ENCODE measurements around the gene DYRK4.

The DYRK4 gene

GRCh38 chr12:4563336-4563735, 1.3 kb downstream of the DYRK4 start:
- DNase-seq (ENCODE audit: low read depth in 2 of 3, low spot score in 1 of 3) = no peak

- no peak for DNase-seq (ENCODE audit: low read depth in 2 of 3, low spot score in 1 of 3)
These were observed 2.8 kb downstream of the DYRK4 start for GRCh38 chr12:4564818-4565217.

GRCh38 chr12:4566474-4566873, 4.5 kb downstream of the DYRK4 start:
- DNase-seq (ENCODE audit: low read depth in 2 of 3, low spot score in 1 of 3) = no peak

- no peak for DNase-seq (ENCODE audit: low read depth in 2 of 3, low spot score in 1 of 3)
These were observed 5.3 kb downstream of the DYRK4 start for GRCh38 chr12:4567073-4567881.

GRCh38 chr12:4569261-4569660, 7.3 kb downstream of the DYRK4 start:
- DNase-seq (ENCODE audit: low read depth in 2 of 3, low spot score in 1 of 3) = no peak

- DNase-seq (ENCODE audit: low read depth in 2 of 3, low spot score in 1 of 3) = no peak
These were observed 10.7 kb downstream of the DYRK4 start for GRCh38 chr12:4572680-4573079.

GRCh38 chr12:4579305-4580102, 17.5 kb downstream of the DYRK4 start:
- no peak for DNase-seq (ENCODE audit: low read depth in 2 of 3, low spot score in 1 of 3)

GRCh38 chr12:4580281-4580688, 18.3 kb downstream of the DYRK4 start:
- DNase-seq (ENCODE audit: low read depth in 2 of 3, low spot score in 1 of 3) = no peak

- no peak for DNase-seq (ENCODE audit: low read depth in 2 of 3, low spot score in 1 of 3)
These were observed 22.3 kb downstream of the DYRK4 start for GRCh38 chr12:4584281-4584680.

GRCh38 chr12:4584896-4585295, 22.9 kb downstream of the DYRK4 start:
- no peak for DNase-seq (ENCODE audit: low read depth in 2 of 3, low spot score in 1 of 3)

- no peak for DNase-seq (ENCODE audit: low read depth in 2 of 3, low spot score in 1 of 3)
These were observed 24.5 kb downstream of the DYRK4 start for GRCh38 chr12:4586500-4586899.

GRCh38 chr12:4587108-4587507, 25.1 kb downstream of the DYRK4 start:
- DNase-seq (ENCODE audit: low read depth in 2 of 3, low spot score in 1 of 3) = no peak

GRCh38 chr12:4588916-4589315, 26.9 kb downstream of the DYRK4 start:
- DNase-seq (ENCODE audit: low read depth in 2 of 3, low spot score in 1 of 3) = no peak

GRCh38 chr12:4589941-4590340, 27.9 kb downstream of the DYRK4 start:
- DNase-seq (ENCODE audit: low read depth in 2 of 3, low spot score in 1 of 3) = no peak

- DNase-seq (ENCODE audit: low read depth in 2 of 3, low spot score in 1 of 3) = no peak
These were observed 29.2 kb downstream of the DYRK4 start for GRCh38 chr12:4591180-4591687.

GRCh38 chr12:4595881-4596280, 33.9 kb downstream of the DYRK4 start:
- no peak for DNase-seq (ENCODE audit: low read depth in 2 of 3, low spot score in 1 of 3)

- no peak for DNase-seq (ENCODE audit: low read depth in 2 of 3, low spot score in 1 of 3)
These were observed 41.4 kb downstream of the DYRK4 start for GRCh38 chr12:4603421-4603820.

- DNase-seq (ENCODE audit: low read depth in 2 of 3, low spot score in 1 of 3) = no peak
These were observed 41.9 kb downstream of the DYRK4 start for GRCh38 chr12:4603946-4604345.

- DNase-seq (ENCODE audit: low read depth in 2 of 3, low spot score in 1 of 3) = peak; percentile 66 to 83 (median 70)
These were observed 42.7 kb downstream of the DYRK4 start for GRCh38 chr12:4604684-4605193.

GRCh38 chr12:4607056-4607455, 45.0 kb downstream of the DYRK4 start:
- no peak for DNase-seq (ENCODE audit: low read depth in 2 of 3, low spot score in 1 of 3)

GRCh38 chr12:4609071-4609470, 47.1 kb downstream of the DYRK4 start:
- no peak for DNase-seq (ENCODE audit: low read depth in 2 of 3, low spot score in 1 of 3)

GRCh38 chr12:4610481-4610880, 48.5 kb downstream of the DYRK4 start:
- DNase-seq (ENCODE audit: low read depth in 2 of 3, low spot score in 1 of 3) = no peak
